Measurements from ENCODE around the gene PSEN2.
A peak's percentile ranks its signal among the peaks of the same experiment; 100 is the strongest.

PSEN2 gene

DNA sequence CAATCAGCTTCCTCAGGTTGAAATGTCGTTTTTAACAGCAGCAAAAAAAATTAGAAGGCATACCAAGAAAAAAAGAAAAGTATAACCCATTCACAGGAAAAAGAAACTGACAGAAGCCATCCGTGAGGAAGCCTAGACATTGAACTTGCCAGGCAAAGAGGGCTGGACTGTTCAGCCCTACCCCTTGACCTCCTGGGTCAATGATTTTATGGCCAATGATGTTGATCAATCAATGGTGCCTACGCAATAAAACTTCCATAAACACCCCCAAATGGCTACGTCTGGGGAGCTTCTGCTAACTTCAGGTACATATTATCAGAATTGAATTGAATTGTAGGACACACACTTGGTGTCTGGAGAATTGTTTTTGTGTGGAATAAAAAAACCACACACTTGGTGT, 4.8 kb upstream of the PSEN2 start:
- DNase-seq: no peak

DNA sequence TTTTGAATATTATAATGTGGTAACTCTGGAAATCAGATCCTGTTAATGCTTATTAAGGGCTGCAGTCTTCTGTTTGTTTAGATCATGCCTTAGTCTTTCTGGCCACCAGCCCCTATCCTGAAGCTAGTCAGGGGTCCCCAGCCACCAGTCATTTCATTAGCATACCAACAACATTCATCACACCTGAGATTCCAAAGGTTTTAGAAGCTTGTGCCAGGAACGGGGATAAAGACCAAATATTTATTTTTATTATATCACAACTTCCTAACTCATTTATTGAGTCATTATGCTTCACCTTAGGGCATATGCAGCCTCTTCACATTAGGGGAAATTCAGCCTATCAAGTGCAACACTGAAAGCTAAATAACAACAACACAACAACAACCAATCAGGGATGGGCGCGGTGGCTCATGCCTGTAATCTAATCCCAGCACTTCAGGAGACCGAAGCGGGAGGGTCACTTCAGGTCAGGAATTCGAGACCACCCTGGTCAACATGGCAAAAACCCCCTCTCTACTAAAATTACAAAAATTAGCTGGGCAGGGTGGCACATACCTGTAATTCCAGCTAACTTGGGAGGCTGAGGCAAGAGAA, 2.9 kb upstream of the PSEN2 start:
- no peak for DNase-seq

DNA sequence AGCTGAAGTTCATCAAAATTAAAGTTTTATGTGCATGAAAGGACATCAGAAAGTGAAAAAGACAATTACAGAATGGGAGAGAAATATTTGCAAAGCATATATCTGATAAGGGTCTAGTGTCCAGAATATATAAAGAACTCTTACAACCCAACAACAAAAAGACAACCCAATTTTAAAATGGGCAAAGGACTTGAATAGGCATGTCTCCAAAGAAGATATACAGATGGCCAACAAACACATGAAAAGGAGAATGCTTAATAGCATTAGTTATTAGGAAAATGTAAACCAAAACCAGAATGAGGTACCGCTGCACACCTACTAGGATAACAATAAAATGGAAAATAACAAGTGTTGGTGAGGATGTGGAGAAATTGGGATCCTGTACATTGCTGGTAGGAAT, 1.7 kb upstream of the PSEN2 start:
- DNase-seq: no peak

- no peak for DNase-seq
Observed at GRCh38 chr1:226870026-226870400, 403 bp upstream of the PSEN2 start.

GRCh38 chr1:226871636-226872327, 1.4 kb downstream of the PSEN2 start:
- no peak for DNase-seq

DNA sequence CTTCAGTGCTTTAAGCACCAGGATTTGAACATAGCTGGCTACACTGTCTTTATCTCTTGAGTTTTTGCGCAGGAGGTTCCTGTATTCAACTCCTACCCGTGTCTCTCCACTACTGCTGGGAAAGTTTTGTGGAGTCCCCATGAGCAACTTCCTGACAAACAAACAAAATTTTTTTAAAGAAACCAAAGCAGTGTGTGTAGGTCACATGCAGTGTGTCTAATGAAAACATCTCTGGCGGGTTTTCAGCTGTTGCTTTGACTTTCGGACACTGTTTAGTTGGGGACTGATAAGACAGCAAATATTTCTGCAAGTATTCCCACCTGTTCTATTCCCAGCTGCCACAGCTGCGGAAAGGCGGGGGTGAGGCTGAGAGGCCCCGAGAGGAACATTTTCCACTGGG, 2.0 kb downstream of the PSEN2 start:
- DNase-seq: no peak

GRCh38 chr1:226873771-226874578, 3.6 kb downstream of the PSEN2 start:
- no peak for DNase-seq

- no peak for DNase-seq
Observed at GRCh38 chr1:226874579-226875425, 4.4 kb downstream of the PSEN2 start.

GRCh38 chr1:226875641-226876295, 5.4 kb downstream of the PSEN2 start:
- no peak for DNase-seq

DNA sequence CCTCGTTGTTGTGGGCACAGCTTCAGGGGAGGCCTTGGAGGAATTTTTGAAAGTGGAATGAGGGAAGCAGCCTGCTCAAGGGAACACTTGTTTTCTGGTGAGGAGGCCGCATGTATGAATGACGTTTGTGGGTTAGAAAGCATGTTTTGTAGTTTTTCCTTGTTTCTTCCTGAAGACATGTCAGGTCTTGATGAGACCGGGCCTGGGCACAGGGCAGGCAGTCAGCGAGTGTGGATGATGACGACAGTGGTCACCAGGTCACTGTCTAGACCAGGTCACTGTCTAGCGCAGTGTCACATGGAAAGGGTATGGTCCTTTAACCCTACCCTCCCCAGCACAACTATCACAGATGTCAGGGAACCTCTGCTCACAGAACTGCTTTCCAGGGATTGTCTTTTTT, 7.3 kb downstream of the PSEN2 start:
- no peak for DNase-seq

- DNase-seq: no peak
Observed at GRCh38 chr1:226880372-226881287, 10.2 kb downstream of the PSEN2 start.

DNA sequence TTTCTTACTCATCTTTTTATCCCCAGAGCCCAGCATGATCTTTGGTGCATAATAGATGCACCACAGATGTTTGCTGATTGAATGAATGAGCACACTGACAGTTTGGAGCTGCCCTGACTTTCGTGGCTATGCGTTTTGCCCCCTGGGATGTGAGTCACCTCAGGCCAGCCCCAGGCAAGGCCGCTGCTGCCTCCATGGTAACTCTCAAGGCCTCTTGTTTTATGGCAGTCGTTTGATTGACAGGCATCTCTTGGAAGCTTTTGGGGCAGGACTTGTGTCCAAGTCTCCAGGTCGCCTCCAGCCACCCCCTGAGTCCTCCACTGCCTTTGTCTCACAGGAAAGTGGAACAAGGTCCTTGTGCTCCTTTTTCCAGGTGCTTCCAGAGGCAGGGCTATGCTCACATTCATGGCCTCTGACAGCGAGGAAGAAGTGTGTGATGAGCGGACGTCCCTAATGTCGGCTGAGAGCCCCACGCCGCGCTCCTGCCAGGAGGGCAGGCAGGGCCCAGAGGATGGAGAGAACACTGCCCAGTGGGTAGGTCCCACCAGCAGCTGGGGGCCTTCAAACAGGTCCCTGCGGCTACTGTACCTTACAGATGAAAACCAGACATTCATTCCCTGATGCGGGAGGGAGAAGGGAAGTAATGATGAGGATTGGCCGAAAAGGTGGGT, 11.2 kb downstream of the PSEN2 start:
- DNase-seq: no peak

DNA sequence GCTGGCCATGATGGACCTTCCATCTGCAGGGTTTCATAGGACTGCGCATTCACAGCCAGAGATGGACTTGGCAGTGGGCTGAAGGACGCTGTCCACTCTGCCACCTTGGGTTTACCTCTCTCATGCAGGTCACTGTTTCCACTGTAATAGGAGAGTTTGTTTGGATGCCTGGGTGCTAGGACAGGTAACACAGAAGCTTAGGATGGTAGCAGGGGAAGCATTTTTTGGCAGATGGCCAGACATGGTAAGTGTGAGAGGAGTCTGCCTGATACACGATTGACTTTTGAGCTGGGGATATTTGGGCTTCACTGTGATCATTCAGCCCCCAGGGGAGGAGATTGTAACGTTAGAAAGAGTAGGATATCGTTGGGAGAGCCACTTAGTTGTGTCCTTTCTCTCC, 11.8 kb downstream of the PSEN2 start:
- DNase-seq: peak; percentile 31

- DNase-seq: peak; percentile 57
Observed at GRCh38 chr1:226882631-226883409, 12.4 kb downstream of the PSEN2 start.

DNA sequence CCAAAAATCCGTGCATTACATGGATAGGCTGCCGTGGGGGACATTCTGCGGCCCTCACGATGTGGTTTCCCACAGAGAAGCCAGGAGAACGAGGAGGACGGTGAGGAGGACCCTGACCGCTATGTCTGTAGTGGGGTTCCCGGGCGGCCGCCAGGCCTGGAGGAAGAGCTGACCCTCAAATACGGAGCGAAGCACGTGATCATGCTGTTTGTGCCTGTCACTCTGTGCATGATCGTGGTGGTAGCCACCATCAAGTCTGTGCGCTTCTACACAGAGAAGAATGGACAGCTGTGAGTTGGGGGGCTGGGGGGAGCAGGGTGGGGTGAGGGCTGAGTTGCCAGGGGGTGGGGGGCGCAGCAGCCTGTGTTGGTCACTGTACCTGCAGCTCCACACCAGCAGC, 13.2 kb downstream of the PSEN2 start:
- DNase-seq: no peak

DNA sequence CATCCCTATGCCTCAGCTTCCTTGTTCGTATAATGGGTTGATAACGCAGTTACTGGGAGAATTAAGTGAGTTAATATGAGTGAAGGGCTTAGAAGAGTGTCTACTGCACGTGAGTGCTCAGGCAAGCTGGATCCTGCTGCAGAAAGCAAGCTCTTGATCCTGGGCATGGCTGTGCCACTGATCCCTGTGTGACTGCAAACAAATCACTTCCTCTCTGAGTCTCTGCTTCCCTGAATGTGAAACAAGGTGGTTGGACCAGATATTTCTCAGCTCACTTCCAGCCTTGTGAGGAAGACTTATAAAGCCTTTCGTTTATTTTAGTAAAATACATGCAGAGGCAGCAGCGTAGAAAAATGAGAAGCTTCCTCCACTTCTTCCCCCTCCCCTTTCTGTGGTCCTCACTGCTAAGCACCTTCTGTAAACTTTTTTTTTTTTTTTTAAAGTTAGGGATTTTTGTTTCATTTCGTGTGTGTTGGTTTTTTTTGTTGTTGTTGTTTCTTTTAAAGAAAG, 13.8 kb downstream of the PSEN2 start:
- DNase-seq: no peak

DNA sequence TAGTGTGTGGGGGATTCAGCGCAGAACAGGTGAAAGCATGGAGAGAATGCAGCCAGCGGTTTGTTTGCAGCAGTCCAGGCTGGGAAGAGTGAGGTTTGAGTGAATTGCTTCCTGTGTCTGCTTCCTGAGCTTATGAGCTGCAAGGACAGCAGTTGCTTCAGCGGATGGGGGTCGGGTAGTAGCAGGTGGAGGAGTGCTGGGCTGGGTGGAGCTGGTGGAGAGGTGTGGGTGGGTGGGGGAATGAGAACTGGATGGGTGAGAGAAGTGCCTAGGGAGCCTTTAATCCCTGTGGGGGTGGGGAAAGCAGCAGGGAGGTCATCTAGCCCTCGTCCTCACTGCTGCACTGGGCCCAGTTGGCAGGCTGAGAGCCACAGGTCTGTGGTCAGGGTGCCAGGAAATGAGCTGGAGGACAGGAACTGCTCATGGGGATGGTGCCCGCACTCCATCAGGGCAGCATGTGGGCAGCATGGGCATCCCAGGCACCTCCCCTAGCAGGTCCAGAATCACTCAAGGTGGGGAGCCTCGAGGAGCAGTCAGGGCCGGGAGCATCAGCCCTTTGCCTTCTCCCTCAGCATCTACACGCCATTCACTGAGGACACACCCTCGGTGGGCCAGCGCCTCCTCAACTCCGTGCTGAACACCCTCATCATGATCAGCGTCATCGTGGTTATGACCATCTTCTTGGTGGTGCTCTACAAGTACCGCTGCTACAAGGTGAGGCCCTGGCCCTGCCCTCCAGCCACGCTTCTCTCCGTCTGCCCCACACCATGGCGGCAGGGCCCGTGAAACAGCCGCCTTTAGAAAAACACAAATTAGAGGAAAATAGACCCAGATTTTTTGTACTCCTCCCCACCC, 14.8 kb downstream of the PSEN2 start:
- DNase-seq: no peak

DNA sequence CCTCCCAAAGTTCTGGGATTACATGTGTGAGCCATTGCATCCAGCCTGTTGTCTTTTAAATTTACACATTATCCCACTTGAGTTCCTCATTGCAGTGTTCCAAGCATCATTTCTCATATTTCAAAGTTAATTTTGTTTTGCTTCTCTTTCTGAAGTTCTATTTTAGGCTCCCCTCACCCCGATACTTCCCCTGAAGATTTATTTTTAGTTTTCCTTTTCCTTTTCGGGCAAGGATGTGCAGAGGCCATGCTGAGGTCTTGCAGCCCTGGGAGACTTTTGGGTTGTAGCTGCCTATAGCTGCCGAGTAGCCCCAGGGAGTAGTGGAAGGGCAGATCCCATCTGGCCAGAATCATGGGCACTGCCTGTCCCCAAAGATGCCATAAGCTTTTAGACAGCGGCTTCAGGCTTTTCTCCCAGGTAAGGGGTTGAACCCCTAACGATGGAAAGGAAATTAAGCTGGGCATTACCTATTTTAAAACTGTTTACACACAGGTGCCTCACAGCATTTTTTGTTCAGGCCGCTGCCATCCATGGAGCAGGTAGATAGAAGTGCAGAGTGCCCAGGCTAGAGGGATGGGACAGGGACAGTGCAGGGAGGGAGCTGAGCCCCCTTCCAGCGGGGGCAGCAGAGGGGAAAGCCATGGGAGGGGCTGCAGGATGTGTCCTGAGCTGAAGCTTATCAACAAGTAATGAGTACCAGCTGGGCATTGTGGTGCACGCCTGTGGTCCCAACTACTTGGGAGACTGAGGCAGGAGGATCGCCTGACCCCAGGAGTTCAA, 15.9 kb downstream of the PSEN2 start:
- no peak for DNase-seq
